ENCODE results near the gene CRACR2A.

CRACR2A gene

GRCh38 chr12:3752096-3752709 lies 706 bp downstream of the CRACR2A start:
- DNase-seq = peak; percentile 46

DNA sequence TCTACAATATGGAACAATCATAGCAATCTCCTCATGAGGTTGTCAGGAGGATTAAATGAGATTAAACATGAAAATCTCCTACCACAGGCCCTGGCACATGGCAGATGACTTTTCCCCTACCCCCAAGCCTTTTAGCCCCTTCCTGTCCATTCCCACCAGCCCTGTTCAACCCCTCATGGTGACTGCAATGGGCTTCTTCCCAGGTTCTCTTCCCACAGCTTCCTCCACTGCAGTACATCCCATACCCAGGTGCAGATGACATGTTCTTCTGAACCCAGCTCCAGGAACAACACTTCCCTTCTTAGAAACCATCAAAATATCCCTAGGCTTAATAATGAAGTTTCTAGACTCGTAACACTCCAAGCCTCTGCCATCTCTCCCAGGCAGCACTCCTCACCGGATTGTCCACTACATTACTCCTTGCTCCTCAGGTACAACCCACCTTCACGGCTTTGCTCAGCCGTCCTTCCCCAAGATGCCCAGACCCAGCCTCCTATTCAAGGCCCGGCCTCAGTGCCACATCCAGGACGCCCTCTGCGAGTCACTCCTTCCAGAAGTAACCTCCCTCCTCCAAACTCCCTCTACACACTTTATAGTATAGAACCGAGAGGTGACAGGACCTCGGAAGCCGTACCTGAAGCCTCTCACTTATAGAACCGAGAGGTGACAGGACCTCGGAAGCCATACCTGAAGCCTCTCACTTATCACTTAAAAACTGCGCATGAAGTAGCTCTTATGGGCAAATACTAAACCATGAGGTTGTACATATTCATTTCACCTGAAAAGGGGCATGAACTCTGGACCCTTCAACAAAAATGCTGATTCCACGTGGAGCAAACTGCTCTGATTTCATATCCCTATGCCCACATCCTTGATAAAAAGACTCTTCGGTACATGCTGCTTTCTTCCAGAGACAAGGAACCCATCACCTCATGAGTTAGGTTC lies 1.5 kb downstream of the CRACR2A start:
- DNase-seq = no peak

GRCh38 chr12:3750616-3751015 lies 2.3 kb downstream of the CRACR2A start:
- DNase-seq = no peak

DNA sequence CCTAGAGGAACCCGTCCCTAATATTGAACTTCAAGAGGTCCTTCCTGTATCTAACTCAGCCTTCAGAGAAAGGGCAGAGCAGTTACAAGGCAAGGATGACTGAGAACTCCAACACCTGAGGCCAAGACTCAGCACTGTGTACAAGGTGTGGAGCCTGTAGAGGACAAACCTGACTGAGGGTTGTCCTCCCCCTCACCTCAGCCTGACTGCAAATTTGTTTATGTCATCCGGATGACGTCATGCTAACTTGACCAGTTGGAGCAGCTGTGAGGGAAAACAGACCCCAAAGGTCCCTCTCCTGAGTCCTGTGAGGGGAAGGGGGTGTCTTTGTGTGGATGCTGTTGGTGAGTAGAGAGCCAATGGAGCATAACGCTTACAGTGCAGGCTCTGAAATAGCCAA lies 4.3 kb downstream of the CRACR2A start:
- no peak for DNase-seq

- DNase-seq = no peak
These were observed 4.8 kb downstream of the CRACR2A start for GRCh38 chr12:3747976-3748619.

DNA sequence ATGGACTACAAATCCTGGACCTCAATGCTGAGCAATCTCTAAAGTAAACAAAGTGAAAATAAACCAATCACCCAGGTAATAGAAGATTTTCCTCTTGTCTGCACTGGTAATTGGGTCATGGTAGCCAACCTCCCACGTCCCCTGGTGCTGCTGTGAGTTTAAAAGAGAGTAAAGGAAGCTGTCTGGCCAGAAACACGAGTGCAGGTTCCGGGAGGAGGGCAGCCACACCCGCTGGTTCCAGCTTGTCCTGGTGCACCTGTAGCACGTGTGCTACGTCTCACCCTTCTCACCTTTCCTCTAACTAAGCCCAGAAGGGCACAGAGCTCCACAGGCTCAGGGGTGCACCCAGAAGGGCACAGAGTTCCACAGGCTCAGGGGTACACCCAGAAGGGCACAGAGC lies 5.4 kb downstream of the CRACR2A start:
- peak; percentile 21 for DNase-seq

DNA sequence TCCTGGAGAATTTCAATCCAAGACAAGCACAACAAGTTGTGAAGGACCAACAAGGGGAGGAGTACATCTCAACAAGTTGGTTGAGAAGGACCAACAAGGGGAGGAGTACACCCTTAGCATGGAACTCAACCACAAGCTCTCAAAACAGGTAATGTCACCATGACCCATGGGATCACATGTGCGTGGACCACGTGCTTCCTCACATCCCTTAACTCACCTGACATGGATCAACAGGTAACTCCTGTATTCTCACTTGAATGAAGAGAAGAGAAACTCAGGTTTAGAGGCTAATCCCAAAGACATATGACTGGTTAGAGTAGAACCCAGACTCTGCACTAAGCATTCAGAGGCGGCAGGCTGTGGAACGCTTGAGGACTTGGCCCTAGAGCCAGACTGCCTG lies 6.2 kb downstream of the CRACR2A start:
- DNase-seq = no peak

DNA sequence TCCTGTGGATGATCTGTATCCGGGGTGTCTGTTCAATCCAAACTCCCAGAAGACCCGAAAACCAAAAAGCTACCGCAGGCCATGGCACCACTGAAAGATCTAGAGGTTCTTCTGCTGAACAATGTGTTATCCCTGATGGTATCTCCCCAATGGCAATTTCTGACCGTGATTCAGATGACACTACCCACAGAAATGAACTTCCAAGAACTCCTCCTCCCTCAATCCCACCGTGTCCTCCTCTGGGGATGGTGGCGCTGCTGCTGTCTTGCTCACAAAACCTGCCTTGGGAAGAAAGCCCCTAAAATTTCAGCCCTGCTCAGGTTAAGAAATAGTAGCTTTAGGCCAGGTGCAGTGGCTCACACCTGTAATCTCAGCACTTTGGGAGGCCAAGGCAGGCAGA lies 7.8 kb downstream of the CRACR2A start:
- DNase-seq = no peak

DNA sequence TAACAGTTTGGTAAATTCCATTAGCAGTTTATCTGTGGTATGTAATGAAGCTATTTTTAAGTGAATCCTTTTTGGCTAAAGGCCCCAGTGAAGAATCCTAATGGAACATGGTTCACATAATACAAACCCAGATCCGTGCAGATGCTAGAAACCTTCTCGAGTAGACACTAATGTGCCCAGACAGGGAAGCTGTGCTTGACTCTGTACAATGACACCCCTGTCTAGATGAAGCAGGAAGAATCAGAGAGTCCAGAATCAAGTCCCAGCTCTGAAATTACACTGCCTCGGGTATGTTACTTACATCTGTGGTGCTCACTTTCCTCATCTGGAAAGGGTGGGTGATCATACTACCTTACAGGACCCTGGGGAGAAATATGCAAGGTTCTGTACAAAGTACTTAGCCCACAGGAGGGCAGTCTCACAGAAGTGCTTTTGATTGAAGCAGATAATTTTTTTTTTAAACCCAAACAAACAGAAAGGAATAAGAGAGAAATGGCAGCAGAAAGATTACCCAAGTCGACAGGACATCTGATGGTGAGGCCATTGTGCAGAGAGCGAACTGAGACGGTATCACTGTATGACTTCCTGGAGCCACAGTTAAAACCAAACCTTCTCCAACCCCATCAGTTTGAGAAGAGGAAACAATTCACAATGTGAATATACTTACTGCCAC lies 8.5 kb downstream of the CRACR2A start:
- no peak for DNase-seq

DNA sequence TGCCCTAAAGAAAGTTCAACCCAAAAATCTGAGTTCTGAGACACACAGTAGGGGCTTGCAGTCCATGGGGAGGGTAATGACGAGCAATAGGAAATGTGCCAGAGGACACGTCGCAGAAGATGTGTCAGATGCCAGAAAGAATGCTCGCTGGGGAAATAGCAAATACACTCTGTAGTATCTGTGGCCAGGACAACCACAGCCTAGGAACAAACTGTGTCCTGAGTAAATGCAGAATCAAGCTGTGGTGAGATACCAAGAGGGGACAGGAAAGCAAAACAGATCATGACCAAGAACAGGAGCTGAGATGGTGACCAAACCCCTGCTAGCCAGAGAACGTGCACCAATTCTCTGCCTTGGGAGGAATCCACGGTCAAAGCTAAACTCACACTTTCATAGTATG lies 9.1 kb downstream of the CRACR2A start:
- DNase-seq = no peak

DNA sequence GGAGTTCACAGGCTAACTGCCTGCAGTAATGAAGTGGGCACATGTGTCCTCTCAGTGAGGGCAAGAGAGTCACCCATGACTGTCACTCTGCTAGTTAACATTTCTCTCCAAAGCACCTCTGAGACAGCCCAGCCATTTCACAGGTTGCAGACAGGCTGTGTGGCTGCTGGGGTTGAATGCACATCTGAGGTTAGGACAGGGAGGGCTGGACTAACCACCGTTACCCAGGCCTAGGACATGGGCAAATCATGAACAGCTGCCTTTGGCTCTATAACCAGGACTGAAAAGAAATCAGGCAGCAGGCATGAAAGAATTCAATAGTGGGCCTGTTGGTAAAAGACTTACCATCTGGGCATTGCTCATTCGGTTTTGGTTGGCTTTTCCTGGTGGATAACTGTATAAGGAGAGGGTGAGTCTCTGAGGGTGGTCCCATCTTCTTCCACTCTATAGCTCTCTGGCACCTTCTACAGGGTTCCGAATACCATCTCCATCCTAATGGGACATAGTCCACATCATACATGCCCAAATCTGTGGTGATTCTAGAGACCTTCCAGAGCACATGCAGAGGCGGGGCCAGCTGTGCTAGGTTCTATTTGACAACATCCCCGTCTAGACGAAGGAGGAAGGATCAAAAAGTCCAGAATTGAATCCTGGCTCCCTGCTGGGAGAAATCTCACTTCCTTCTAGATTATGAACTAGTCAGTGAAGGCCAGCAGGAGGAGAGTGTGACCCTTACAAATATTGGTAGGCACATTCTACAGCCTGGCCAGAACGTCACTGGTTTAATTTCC lies 10.8 kb downstream of the CRACR2A start:
- DNase-seq = no peak

DNA sequence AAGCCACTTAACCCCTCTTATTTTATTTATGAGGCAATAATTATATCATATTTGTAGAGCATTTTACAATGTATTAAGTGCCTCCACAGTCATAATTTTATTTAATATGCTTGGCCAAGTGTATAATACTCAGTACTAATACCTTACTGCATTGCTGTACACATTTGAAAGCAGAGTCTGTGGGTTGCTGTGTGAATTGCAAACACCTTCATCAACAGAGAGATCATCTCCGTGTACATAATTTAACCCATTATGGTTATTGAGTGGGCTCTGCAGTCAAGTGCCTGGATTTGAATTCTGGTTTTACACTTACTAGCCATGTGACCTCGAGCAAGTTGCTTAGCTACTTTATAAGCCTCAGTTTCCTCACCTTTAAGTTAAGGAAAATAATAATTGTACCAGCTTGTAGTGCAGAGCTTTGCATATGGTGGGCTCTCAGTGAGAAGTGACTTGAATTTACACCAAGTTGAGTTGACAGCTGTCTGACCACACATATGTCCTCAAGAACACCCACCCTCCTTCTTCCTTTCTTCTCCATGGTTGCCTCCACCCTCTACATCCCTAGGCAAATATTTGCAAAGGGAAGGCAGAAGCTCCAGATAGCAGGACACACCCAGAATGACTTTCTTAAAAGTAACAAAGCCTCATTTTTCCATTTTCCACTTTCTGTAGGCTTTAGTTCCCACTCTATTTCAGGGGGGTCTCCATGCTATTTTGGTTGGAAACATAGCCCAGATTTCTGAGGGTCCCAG lies 12.3 kb downstream of the CRACR2A start:
- DNase-seq = no peak

DNA sequence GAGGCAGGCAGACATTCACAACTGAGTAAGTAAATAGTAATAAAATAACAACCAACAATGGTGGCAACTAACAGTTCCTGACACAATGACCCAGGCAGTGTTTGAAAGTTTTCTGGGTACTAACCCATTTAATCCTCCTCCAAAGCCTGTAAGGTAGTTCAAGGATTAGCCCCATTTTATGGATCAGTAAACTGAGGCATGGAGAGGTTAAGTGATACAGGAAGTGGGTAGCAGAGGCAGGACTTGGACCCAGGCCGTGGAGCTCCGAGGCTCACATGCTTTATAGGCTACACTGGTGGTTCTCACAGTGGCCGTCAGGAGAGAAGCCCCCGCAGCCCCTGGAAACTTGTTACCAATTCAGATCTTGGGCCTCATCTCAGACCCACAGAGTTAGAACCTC lies 17.5 kb downstream of the CRACR2A start:
- no peak for DNase-seq

- no peak for DNase-seq
These were observed 20.0 kb downstream of the CRACR2A start for GRCh38 chr12:3732901-3733300.

DNA sequence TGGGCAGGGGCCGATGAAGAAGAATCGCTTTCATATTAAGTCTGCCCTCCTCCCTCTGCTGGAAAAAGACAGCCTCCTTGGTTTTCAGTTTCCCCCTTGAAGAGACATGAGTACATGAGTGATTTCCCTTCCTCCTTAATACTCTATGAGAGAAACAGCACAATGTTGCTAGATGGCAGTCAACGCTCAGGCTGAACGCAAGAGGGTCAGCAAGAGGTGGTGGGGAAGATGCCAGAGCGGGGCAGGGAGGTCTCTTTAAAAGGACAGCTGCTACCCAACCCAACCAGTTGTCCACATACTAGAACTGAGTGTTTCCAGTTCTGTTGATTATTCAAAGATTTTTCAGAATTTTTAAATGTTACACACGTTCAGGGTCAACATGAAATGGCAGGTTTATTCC lies 22.8 kb downstream of the CRACR2A start:
- no peak for DNase-seq

DNA sequence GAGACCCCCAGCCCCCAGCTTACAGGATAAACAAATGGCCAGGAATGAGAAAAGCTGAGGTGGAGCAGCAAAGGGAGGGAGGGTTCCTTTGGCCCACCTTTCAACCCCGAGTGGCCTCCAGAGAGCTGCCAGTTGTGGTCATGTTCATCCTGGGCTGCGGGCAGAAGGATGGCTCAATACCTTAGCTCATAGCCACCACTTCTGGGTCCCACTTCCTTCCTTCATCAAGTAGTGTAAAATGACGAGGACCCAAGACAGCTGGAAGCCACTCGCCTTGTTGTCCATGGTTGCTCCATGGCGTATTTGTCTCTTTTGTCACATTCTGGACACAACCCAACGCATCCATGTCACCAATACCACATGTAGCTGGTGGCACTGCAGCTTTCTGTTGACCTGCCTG lies 24.2 kb downstream of the CRACR2A start:
- no peak for DNase-seq

- DNase-seq = no peak
These were observed 24.9 kb downstream of the CRACR2A start for GRCh38 chr12:3727877-3728632.

- DNase-seq = no peak
These were observed 25.6 kb downstream of the CRACR2A start for GRCh38 chr12:3727354-3727753.

GRCh38 chr12:3726456-3726855 lies 26.5 kb downstream of the CRACR2A start:
- no peak for DNase-seq

GRCh38 chr12:3725388-3726115 lies 27.4 kb downstream of the CRACR2A start:
- DNase-seq = no peak

Data from T-helper 9 cell (primary cell).